ENCODE data around the gene PSMB2. TPM values are rescaled to one million over a fixed set of nuclear protein-coding genes. Genes with fewer than 3 reads are reported as not detected.

Gene PSMB2
- total RNA-seq, 1 donor from 2014 or later: 98.6 TPM

GRCh38 chr1:35629051-35629450 lies 12.3 kb downstream of the PSMB2 start:
- H3K27me3 Mint-ChIP-seq (ENCODE audit: low read depth, unreplicated experiment): no peaks in the 10 kb centered on the region
- Histone ChIP-seq H3K4me2 (ENCODE audit: low read length) (no peak overlapping the region), H3K79me2 (ENCODE audit: insufficient read depth, low read length) (peaks cover 78% of the 10 kb centered on the region), H3K27ac (ENCODE audit: low read depth, low read length) (no peak overlapping the region), H3K9me3 (ENCODE audit: insufficient read depth, low read depth, low read length) (no peaks in the 10 kb centered on the region), H3K27me3 (ENCODE audit: insufficient read depth, low read length) (no peaks in the 10 kb centered on the region), H3K4me3 (ENCODE audit: insufficient read depth, low read depth, low read length) (no peak overlapping the region), H3K9ac (ENCODE audit: low read length) (no peak overlapping the region), H2AFZ (ENCODE audit: low read depth, low read length) (no peak overlapping the region), H4K20me1 (ENCODE audit: insufficient read depth, low read length) (peaks cover 47% of the 10 kb centered on the region), H3K36me3 (ENCODE audit: insufficient read depth, low read length) (peaks cover 26% of the 10 kb centered on the region), H3K4me1 (ENCODE audit: insufficient read depth, low read length) (no peaks in the 10 kb centered on the region)
- H3K9me3 Mint-ChIP-seq (ENCODE audit: unreplicated experiment): no peaks in the 10 kb centered on the region
- H3K36me3 Mint-ChIP-seq (ENCODE audit: low read depth, unreplicated experiment): peaks cover 11% of the 10 kb centered on the region
- TF ChIP-seq EZH2 (IDR thresholded peaks at IDR 0.05; ENCODE audit: insufficient read depth, low read length): no peak
- TF ChIP-seq CTCF (IDR thresholded peaks at IDR 0.05; ENCODE audit: insufficient read depth, low read depth, low read length): no peak
- H3K4me1 Mint-ChIP-seq (ENCODE audit: low read depth, unreplicated experiment): peaks cover 29% of the 10 kb centered on the region
- H3K27ac Mint-ChIP-seq (ENCODE audit: unreplicated experiment): no peak overlapping the region
- DNase-seq (ENCODE audit: low read depth): no peak
- no peak overlapping the region for H3K4me3 Mint-ChIP-seq (ENCODE audit: unreplicated experiment)
- FAIRE-seq: no peak

DNA sequence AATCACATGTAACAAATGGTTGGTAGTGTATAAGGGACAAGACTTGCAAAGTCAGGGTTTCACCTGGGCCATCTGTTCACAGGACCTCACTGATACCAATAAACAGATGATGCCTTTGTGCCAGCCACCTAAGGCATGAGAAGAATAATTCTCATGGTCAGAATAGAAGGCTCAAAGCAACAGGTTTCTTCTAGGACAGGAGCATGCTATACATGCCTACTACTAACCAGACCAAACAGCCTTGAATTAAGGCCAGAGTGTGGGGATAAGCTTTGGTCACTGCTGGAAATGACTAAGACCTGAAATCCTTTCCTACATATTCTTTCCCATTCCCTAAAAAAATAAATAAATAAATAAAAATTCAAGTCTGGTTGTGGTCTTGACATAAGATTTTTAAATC lies 17.5 kb downstream of the PSMB2 start:
- Mint-ChIP-seq H3K4me3 (ENCODE audit: unreplicated experiment) (no peak overlapping the region), H3K27me3 (ENCODE audit: low read depth, unreplicated experiment) (no peaks in the 10 kb centered on the region), H3K4me1 (ENCODE audit: low read depth, unreplicated experiment) (peaks cover 6% of the 10 kb centered on the region), H3K36me3 (ENCODE audit: low read depth, unreplicated experiment) (peaks cover 9% of the 10 kb centered on the region), H3K27ac (ENCODE audit: unreplicated experiment) (no peak overlapping the region), H3K9me3 (ENCODE audit: unreplicated experiment) (no peaks in the 10 kb centered on the region)
- Histone ChIP-seq H3K9me3 (ENCODE audit: insufficient read depth, low read depth, low read length) (no peaks in the 10 kb centered on the region), H3K36me3 (ENCODE audit: insufficient read depth, low read length) (peaks cover 9% of the 10 kb centered on the region), H3K4me2 (ENCODE audit: low read length) (no peak overlapping the region), H3K9ac (ENCODE audit: low read length) (no peak overlapping the region), H3K27ac (ENCODE audit: low read depth, low read length) (no peak overlapping the region), H3K79me2 (ENCODE audit: insufficient read depth, low read length) (peaks cover 73% of the 10 kb centered on the region), H4K20me1 (ENCODE audit: insufficient read depth, low read length) (peaks cover 64% of the 10 kb centered on the region), H2AFZ (ENCODE audit: low read depth, low read length) (no peak overlapping the region), H3K27me3 (ENCODE audit: insufficient read depth, low read length) (no peaks in the 10 kb centered on the region), H3K4me1 (ENCODE audit: insufficient read depth, low read length) (no peaks in the 10 kb centered on the region), H3K4me3 (ENCODE audit: insufficient read depth, low read depth, low read length) (no peak overlapping the region)
- no peak for FAIRE-seq
- no peak for TF ChIP-seq CTCF (IDR thresholded peaks at IDR 0.05; ENCODE audit: insufficient read depth, low read depth, low read length)
- no peak for TF ChIP-seq EZH2 (IDR thresholded peaks at IDR 0.05; ENCODE audit: insufficient read depth, low read length)
- DNase-seq (ENCODE audit: low read depth): no peak

- H3K4me2 ChIP-seq (ENCODE audit: low read length): no peak overlapping the region
- no peak for DNase-seq (ENCODE audit: low read depth)
- no peak overlapping the region for H3K4me3 Mint-ChIP-seq (ENCODE audit: unreplicated experiment)
- no peak overlapping the region for H2AFZ ChIP-seq (ENCODE audit: low read depth, low read length)
- H3K4me3 ChIP-seq (ENCODE audit: insufficient read depth, low read depth, low read length): no peak overlapping the region
- H3K36me3 ChIP-seq (ENCODE audit: insufficient read depth, low read length): peaks cover 16% of the 10 kb centered on the region
- H3K27ac Mint-ChIP-seq (ENCODE audit: unreplicated experiment): no peak overlapping the region
- H3K9me3 Mint-ChIP-seq (ENCODE audit: unreplicated experiment): no peaks in the 10 kb centered on the region
- H3K79me2 ChIP-seq (ENCODE audit: insufficient read depth, low read length): peaks cover 75% of the 10 kb centered on the region
- no peak overlapping the region for H3K9ac ChIP-seq (ENCODE audit: low read length)
- no peaks in the 10 kb centered on the region for H3K27me3 Mint-ChIP-seq (ENCODE audit: low read depth, unreplicated experiment)
- no peak for FAIRE-seq
- H3K9me3 ChIP-seq (ENCODE audit: insufficient read depth, low read depth, low read length): no peaks in the 10 kb centered on the region
- H3K27me3 ChIP-seq (ENCODE audit: insufficient read depth, low read length): no peaks in the 10 kb centered on the region
- H3K4me1 ChIP-seq (ENCODE audit: insufficient read depth, low read length): no peaks in the 10 kb centered on the region
- no peak overlapping the region for H3K27ac ChIP-seq (ENCODE audit: low read depth, low read length)
- H4K20me1 ChIP-seq (ENCODE audit: insufficient read depth, low read length): peaks cover 68% of the 10 kb centered on the region
- H3K4me1 Mint-ChIP-seq (ENCODE audit: low read depth, unreplicated experiment): peaks cover 3% of the 10 kb centered on the region
- no peak for TF ChIP-seq CTCF (IDR thresholded peaks at IDR 0.05; ENCODE audit: insufficient read depth, low read depth, low read length)
- TF ChIP-seq EZH2 (IDR thresholded peaks at IDR 0.05; ENCODE audit: insufficient read depth, low read length): no peak
- H3K36me3 Mint-ChIP-seq (ENCODE audit: low read depth, unreplicated experiment): peaks cover 9% of the 10 kb centered on the region
These were observed 18.7 kb downstream of the PSMB2 start for GRCh38 chr1:35622510-35623178.

Data from astrocyte (in vitro differentiated cells and primary cell).